Nephron (organoid): ENCODE data around the gene SLC15A4.

Experiments
- H3K27ac Mint-ChIP-seq, 3 experiments: 2 replicates each; pipeline ENCODE4 v1.8.0; 2020; ENCODE audit warnings: mixed read lengths in 3 of 3, mild to moderate bottlenecking in 2 of 3, moderate library complexity in 1 of 3
- H3K27me3 Mint-ChIP-seq: 2 replicates; pipeline ENCODE4 v1.8.0; 2021; ENCODE audit warnings: low read depth, mild to moderate bottlenecking, moderate library complexity, mixed read lengths
- H3K36me3 Mint-ChIP-seq: 2 replicates; pipeline ENCODE4 v1.8.0; 2020; ENCODE audit warnings: low read depth, mixed read lengths
- H3K4me1 Mint-ChIP-seq: 2 replicates; pipeline ENCODE4 v1.8.0; 2020; ENCODE audit warnings: mixed read lengths
- H3K4me3 Mint-ChIP-seq, 3 experiments: 2 replicates each; pipeline ENCODE4 v1.8.0; 2020; ENCODE audit warnings: mild to moderate bottlenecking in 3 of 3, mixed read lengths in 3 of 3, moderate library complexity in 2 of 3
- H3K9me3 Mint-ChIP-seq: 2 replicates; pipeline ENCODE4 v1.8.0; 2020; ENCODE audit warnings: mixed read lengths
- CTCF ChIP-seq, 3 experiments: fragments of 200-600 bp; sonication (generic); IDR thresholded peaks; one replicate each; pipeline ENCODE4 v1.5.0; 2021; ENCODE audit warnings: antibody characterized with exemption in 3 of 3; ENCODE audit not compliant: unreplicated experiment in 3 of 3

The SLC15A4 gene

GRCh38 chr12:128794661-128795529, 28.9 kb downstream of the SLC15A4 start:
- H3K4me3 Mint-ChIP-seq = no peak overlapping the region
- no peaks in the 10 kb centered on the region for H3K27me3 Mint-ChIP-seq
- no peaks in the 10 kb centered on the region for H3K9me3 Mint-ChIP-seq
- TF ChIP-seq CTCF (IDR thresholded peaks at IDR 0.05; ENCODE audit: unreplicated experiment in 3 of 3) = no peak
- peaks cover 91% of the 10 kb centered on the region for H3K36me3 Mint-ChIP-seq
- peaks cover 13% of the 10 kb centered on the region for H3K4me1 Mint-ChIP-seq
- no peak overlapping the region for H3K27ac Mint-ChIP-seq

DNA sequence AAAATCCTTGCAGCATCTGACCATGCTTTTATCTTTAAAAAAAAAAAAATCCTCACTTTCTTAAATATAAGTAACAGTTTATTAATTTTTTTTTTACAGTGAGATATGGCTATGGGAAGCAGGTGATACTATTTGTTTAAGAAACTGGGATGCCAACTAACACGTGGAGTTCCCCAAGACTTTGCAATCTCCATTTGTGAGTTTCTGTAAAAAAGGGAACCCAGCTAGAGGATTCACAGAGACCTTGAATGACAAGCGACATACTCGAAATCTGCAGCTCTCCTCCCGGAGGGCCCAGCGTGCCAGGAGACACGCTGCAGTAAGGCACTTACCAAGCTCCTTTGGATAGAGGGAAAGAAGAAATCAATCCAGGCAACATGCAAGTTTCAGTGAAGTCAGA, 30.1 kb downstream of the SLC15A4 start:
- Mint-ChIP-seq H3K27me3 (no peaks in the 10 kb centered on the region), H3K27ac (no peak overlapping the region), H3K36me3 (peaks cover 79% of the 10 kb centered on the region), H3K9me3 (no peaks in the 10 kb centered on the region), H3K4me3 (no peak overlapping the region), H3K4me1 (peaks cover 8% of the 10 kb centered on the region)
- no peak for TF ChIP-seq CTCF (IDR thresholded peaks at IDR 0.05; ENCODE audit: unreplicated experiment in 3 of 3)

- no peaks in the 10 kb centered on the region for H3K9me3 Mint-ChIP-seq
- H3K27ac Mint-ChIP-seq = no peak overlapping the region
- peaks cover 72% of the 10 kb centered on the region for H3K36me3 Mint-ChIP-seq
- peaks cover 8% of the 10 kb centered on the region for H3K4me1 Mint-ChIP-seq
- H3K27me3 Mint-ChIP-seq = no peaks in the 10 kb centered on the region
- no peak overlapping the region for H3K4me3 Mint-ChIP-seq
- TF ChIP-seq CTCF (IDR thresholded peaks at IDR 0.05; ENCODE audit: unreplicated experiment in 3 of 3) = no peak
These were observed 30.9 kb downstream of the SLC15A4 start for GRCh38 chr12:128792881-128793280.

GRCh38 chr12:128792398-128792797, 31.4 kb downstream of the SLC15A4 start:
- Mint-ChIP-seq H3K4me3 (no peak overlapping the region), H3K9me3 (no peaks in the 10 kb centered on the region), H3K36me3 (peaks cover 68% of the 10 kb centered on the region), H3K27me3 (no peaks in the 10 kb centered on the region), H3K27ac (no peak overlapping the region), H3K4me1 (peaks cover 8% of the 10 kb centered on the region)
- TF ChIP-seq CTCF (IDR thresholded peaks at IDR 0.05; ENCODE audit: unreplicated experiment in 3 of 3) = no peak

DNA sequence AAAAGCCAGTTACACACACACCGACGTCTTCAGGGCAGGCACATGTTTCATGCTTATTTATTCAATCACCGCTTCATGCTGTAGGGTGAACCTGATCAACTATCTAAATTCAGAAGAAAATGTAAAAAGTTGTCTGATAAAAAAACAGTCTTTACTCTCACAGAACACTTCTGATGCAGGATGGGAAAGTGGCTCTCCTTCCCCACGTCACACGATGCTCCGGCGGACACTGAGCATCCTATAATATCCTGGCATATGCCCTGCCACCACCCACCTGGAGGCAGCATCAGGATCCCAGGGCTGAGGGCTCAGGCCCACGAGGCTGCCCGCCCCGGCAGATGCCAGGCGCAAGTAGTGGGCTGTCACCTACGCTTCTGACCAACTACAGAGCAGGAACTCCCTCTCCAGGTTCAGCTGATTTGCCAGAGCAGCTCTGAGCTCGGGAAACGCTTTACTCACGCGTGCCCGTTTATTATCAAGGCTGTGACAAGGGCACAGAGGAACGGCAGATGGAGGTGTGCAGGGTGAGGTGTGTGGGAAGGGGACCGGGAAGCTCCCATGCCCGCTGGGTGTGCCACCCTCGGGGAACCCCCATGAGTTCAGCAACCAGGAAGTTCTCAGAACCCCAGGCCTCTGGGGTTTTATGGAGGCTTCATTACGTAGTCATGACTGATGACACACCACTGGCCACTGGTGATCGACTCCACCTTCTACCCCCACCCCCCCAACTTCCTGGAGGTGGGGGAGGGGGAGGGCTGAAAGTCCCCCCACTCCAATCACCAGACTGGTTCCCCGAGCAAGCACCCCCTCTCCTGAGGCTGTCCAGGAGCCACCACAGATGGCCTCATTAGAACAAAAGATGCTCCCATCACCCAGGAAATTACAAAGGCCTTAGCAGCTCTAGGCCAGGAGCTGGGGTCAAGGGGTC, 32.1 kb downstream of the SLC15A4 start:
- no peak overlapping the region for H3K4me3 Mint-ChIP-seq
- H3K36me3 Mint-ChIP-seq = peaks cover 61% of the 10 kb centered on the region
- H3K4me1 Mint-ChIP-seq = peaks cover 8% of the 10 kb centered on the region
- H3K27ac Mint-ChIP-seq = no peak overlapping the region
- no peak for TF ChIP-seq CTCF (IDR thresholded peaks at IDR 0.05; ENCODE audit: unreplicated experiment in 3 of 3)
- H3K9me3 Mint-ChIP-seq = no peaks in the 10 kb centered on the region
- no peaks in the 10 kb centered on the region for H3K27me3 Mint-ChIP-seq
